NCI-H69 (cell line): ENCODE results near the gene KCNIP1.

ENCODE experiments used
- DNase-seq: peaks from one replicate; lab custom pipeline; 2025; lab: John Stamatoyannopoulos, UW

The KCNIP1 gene

DNA sequence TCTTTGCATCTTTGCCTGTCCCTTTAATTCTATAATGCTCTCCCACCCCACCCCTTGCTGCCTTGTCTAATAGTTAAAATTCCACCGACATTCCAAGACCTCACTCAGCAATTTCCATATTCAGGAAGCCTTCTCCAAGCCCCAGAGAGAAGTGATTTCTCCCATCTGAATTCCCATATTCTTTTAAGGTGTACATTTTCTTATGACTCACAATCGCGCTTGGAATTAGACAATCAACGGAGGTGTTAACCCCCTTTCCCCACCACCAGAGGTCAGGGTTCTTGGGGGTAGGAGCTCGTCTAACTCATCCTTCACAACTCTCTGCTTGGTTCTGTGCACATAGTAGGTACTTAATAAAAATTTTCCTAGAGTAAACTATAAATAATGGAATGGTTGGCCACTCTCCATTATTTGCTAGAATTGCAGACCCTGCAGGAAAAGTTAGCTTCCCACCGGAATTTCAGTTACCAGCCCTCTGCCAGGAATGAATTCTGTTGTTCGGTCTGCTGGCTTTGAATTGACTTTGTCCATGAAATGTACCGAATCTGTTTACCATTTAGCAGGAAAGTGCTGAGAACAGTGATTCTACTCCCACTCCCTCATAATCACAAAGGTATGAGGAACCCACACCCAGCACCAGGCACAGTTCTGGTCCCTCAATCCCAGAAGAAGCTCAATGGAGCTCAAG lies 5.0 kb downstream of the KCNIP1 start:
- no peak for DNase-seq

DNA sequence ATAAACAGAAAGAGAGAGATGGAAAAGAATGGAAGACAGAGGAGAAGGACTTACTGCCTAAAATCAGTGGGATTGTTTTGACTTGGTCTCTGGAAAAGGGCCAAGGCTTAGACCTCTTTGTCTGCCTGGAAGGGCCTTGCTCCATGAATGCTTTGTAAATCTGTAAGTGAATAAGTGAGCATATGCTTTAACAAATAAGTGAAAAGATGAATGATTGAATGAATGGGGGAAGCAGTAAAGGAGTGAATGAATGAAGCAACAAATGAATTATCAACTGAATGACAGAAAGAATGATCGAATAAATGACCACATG lies 5.5 kb downstream of the KCNIP1 start:
- DNase-seq: peak; percentile 11

DNA sequence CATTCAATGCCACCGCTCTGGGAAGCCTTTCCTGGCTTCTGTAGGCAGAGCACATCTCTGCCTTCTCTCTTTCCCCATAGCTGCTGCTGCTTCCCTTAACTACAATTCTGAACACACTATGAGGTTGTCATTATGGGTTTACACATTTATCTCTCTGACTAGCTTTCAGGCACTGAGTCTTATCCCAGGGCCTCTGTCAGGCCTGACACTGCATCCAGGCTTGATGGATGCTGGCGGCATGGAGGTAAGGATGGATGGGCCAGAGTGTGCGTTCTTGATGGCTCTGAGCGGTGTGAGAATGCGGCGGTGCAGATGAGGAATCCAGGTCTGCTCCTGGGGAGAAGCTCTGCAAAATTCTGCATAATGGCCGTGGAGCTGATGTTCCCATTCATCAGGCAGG lies 6.3 kb downstream of the KCNIP1 start:
- DNase-seq: no peak

DNA sequence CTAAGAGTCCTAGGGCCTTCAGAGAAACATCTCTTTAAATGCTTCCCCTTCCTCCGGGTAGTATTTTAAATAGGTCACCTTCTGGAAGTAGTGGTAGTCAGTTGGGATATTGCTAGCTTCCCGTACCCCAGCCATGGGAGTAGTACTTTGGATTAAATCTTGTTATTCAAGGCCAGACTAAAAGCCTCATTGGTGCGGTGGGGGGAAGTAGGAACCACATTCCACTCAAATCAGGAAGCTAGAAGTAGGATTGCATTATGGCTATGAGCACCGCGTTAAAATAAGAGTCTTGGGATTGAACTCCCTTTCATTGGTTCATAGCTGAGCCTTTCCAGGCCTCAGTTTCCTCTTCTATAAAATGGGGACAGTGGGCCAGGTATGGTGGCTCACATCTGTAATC lies 6.7 kb downstream of the KCNIP1 start:
- no peak for DNase-seq

DNA sequence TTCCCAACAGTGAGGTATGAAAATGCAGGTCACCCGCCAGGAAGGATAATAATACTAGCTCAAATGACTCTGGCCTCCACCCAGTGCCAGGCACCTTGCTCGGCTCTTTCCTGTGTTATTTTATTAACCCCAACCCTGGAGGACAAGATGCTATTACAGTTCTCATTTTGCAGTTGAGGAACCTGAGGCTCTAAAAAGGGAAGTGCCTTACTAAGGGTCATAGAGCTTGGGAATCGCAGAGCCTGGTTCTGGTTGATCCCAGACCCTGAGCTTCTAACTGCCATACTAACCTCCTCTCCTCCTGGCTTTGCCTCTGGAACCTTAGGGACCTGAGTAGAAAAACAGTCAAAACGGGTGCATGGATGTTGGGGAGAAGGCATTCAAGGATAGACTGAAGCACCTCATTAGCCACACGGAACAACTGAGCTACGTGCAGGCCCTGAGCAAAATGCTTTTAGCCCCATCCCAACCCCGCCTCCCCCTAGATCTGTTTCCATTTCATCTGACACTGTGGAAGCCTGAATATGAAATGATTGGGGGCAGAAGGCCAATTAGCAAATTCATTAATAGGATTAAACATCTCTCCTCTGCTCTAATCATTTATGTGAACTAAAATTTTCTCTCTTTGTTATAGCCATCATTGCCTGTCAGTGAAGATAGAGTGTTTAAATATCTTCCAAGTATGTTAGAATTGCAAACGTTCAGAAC lies 7.9 kb downstream of the KCNIP1 start:
- DNase-seq: no peak

DNA sequence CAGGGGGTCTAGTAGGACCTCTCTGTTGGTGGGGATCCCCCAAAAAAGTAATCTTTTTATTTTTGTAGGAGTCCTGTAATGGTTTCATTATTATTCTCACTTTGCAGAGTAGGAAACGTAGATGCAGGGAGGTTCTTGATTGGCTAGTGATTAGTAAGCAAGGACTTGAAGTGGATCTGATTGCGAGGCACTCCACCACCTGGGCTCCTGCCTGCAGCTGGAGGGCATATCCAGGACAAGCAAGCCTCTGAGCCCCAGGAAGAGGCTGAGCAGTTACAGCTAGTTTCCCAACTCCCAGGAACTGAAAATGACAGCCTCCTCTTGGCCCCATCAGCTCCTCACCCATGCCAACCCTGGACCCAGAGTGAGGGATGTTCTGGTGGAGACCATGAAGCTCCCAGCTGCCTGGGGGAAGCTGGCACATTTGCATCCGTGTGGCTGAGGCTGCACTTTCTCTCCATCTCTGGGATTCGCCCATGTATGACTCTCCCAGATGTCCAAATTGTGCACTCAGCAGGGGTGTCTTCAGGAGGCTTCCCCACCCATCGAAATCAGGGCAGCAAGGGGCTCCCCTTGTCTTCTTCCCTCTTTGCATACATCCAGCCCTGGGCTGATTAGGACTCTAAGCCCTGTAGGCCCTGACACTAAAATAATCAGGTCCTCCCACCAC lies 10.2 kb downstream of the KCNIP1 start:
- peak; percentile 49 for DNase-seq

DNA sequence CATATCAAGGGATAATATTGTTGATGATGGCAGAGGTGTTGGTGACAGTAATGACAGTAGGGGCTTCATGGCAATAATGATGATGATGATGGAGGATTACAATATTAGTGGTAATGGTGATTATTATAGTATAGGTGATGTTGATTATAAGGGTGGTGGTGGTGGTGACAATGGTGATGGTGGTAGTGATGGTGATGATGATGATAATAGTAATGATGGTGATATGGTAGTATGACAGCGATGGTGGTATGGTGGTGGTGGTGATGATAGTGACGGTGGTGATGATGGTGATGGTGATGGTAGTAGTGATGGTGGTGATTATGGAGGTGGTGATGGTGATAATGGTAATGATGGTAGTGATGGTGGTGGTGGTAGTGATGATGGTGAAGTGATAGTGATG lies 13.6 kb downstream of the KCNIP1 start:
- no peak for DNase-seq

DNA sequence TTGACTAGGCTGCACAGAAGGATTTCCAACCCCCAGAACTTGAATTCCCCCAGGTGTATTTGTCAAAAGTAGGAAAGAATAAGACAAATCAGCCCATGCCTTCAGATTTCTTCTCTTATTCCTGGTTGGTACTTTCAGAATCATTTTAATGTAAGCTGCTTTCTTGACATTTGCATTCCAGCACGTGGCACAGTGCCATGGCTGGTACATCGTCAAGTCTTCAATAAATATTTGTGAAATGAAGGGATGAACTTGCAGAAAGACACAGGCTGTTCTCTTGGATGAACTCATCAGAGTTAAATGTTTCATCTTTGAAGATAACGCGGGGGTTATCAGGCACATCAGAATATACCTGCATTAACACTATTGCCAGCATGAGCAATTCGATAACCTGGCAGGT lies 14.5 kb downstream of the KCNIP1 start:
- no peak for DNase-seq

DNA sequence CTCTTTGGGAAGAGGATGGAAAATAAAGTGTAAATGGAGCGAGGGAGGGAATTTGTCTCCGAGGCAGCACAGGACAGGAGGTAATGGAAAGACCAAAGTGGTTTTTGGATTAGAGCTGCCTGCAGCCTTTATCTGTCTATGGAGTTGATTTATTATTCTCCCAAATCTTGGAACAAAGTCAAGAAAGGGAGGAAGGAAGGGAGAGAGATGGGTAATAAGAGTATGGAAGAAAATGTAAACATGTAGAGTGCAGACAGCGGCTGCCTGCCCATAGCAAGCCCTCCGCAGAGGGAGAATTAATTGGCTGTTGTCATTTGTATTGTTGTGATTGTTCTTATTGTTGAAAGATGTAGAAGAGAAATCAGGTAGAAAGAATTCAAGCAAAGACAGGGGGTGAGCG lies 15.7 kb downstream of the KCNIP1 start:
- DNase-seq: peak; percentile 65

DNA sequence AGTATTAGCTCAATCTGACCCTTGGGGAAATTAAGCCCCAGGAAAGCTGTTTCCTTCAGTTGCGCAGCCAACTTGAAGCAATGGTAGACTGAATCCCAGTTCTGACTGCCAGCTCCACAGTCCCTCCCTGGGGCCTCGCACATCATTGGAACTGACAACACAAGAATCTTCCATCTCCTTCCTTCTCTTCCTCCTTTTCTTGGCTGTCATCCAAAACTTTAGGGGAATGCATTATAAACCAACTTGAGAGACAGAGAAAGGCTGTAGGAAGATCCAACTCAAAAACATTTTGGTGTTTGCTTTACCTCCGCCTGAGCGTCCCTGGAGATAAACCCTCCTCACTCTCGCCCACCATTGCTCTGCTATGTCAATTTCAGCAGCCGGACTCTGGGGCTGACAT lies 16.6 kb downstream of the KCNIP1 start:
- DNase-seq: peak; percentile 65

DNA sequence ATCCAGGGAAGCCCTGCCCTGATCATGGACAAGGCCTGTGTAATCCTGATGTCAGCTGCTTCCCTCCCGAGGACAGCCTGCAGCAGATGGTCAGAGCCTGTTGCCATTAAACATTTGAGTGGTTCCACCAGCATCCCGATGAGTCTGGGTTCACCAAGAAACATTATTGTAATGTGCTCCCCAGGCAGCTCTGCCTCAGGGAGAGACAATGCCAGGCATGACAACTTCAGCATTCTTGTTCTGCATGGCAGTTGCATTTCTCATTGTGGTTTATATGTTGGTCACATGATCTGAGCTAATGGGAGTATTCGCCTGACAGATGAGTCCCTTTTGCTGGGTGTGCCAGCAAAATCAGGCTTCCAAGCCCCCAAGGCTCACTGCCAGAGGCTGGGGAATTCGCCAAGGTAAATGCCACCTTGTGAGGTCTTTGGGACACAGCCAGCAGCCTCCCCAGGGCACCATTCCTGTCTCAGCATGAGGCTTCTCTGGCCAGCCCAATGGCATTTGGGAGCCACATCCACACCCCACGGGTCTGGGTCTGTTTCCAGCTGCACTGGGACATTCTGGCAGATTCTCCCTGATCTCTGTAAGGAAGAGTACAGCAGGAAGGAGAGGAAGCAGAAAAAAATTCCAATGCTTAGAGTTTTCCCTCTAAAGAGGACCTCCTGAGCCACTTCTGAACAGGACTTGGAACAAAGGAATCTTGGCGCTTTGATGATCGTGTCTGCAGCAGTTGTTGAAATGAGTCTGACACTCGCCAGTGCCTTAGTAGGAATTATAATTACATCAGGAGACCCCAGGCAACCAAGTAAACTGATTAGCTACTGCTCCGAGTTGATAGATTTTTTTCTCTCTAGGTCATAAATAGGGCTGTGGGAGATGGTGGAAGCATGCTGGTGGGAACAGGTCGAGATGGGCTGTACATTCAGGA lies 18.7 kb downstream of the KCNIP1 start:
- peak; percentile 96 for DNase-seq

DNA sequence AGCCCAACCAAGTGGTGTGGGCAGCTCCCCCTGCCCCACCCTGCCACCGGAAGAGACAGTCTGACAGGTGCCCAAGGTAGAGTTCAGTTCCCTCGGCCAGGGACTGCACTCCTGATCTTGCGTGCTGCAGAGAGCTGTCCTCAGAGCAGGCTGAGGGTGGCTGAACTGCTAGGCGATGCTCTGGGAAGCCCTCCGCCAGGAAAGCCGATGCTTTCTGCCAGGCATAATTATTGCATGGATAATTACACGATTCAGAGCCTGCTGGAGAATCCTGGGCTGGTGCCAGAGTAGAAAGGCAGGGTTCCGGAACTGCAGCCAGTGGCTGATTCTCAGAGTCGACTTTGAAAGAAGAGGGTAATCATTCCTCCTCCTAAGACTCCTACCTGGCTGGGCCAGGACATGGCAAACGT lies 19.3 kb downstream of the KCNIP1 start:
- peak; percentile 96 for DNase-seq

DNA sequence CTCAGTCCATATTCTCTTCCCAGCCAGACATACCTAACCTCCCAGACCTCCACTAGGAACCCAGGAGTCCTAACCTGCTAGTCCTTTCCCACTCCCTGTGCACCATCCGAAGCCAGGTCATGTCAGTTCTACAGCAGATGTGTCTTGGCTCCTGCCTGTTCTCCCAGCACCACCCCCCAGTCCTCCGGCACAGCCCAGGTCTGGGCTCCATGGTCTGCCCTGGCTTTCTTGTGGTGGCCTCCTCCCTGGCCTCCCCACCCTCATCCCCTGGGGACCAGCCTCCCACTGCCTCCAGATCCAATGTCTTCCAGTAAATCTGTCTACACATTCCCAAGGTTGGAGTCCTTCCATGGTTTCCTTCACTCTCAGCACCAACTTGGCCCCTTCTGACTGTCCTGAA lies 20.0 kb downstream of the KCNIP1 start:
- DNase-seq: no peak

DNA sequence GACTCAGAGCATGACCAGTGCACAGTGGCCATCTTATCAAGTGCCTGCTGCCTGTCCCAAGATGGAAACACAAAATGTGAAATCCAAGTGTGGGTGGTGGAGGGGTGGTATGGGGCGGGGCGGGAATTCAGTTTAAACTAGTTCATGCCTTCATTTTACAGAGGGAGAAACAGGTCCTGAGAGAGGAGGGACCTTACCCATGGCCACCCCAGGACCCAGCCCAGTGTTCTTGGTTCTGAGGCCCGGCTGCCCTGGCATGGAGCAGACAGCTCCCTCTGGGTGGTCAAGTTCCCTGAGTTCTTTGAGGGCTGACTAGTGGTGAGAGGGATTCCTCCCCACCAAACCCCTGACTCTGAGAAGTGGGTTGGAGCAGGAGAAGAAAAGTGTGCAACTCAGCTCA lies 20.8 kb downstream of the KCNIP1 start:
- no peak for DNase-seq

DNA sequence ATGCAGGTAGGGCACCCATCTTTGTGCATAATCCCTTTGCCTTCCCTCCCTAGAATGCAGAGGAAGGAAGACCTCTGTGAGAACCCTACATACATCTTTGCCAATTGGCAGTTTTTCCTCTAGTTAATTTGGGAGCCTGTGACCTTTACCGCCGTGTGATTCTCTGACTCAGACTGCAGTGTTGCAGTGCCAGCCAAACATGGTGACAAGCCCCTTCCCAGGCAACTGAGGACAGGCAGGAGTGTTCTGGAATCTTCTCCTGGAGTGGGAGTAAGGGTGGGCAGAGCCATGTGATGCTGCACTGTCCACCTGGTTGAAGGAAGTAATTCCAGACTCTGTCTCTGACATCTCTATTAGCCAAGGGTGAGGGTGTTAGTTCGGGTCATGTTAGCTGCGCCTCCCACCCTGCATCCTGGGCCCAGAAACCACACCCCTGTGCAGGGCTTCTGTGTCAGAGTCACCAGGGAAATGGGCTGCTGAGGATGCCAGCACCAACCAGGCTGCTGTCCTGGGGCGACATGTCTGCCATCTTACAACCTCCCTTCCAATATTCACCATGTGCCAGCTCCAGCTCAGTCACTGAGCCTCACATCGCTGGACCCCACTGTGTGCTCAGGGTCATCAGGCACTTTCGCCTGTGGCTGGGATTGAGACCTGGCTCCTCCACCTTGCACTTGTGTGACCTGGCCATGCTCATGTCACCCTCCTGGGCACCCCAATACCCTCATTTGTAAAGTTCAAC lies 21.8 kb downstream of the KCNIP1 start:
- DNase-seq: no peak

DNA sequence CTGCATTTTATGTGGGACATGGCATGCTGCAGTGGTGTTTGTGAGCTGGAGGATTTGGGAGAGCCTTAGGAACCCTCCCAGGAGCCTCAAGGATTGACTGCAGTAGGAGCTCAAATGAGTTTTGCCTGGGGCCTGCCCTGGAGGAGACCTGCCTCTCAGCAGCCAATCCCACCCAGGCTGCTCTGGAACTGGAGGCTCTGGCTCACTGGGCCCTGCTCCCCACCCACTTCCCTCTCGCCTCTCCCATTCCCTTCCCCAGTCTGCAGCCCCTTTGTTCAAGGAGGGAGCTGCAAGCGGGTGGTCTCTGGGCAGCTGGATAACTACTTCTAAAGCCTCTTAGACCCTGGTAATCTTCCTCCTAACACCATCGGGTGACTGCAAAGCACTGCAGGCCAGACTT lies 24.2 kb downstream of the KCNIP1 start:
- no peak for DNase-seq

DNA sequence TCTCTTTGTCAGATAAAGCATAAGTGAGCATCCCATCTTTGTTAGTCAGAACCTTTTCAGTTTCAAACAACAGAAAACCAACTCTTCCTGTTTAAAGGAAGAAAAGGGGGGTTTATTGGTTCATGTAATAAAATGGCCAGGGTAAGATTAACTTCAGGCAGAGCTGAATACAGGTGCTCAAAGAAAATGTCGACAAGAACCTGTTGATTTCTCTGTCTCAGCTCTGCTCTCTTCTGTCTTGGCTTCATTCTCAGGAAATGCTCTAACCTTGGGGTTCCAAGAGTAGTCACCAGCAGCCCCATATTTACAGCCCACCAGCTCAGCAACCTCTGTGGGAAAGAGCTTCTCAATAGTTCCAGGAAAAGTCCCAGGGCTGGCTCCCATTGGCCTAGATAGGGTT lies 25.2 kb downstream of the KCNIP1 start:
- DNase-seq: no peak

DNA sequence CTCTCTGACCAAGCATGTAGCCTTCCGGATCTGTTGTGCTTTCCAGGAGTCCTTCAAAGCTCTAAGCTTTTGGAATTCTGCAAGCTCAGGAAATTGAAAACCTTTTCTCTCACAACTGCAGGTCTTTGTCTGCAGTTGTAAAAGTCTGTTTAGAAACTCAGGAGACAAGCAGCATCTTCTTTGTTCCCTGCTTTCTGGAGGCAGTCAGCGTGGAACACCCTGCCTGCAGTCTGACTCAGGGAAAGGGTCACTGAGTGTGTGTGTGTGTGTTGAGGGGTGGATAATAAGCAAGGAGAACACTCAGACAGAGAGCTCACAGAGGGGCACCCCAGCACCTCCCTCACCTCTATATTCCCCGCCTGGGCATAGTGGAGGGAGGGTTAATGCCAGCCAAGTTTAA lies 29.1 kb downstream of the KCNIP1 start:
- no peak for DNase-seq

DNA sequence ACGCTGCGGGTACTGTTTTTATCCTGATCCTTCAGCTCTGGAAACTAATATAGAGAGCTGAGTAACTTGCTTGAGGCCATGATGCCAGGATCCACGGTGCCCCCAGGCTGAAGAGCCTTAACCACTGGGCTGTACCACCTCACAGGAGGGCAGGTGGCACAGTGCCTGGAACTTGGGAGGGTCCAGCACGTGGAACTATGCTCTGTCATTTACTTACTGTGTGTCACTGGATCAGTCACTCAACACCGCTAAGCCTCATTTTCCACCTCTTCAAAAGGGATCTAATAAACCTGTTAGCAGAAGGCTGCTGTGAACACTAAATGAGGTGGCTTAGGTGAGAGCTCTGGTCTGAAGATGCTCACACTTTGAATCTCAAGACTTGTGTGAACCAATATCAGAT lies 29.6 kb downstream of the KCNIP1 start:
- no peak for DNase-seq

DNA sequence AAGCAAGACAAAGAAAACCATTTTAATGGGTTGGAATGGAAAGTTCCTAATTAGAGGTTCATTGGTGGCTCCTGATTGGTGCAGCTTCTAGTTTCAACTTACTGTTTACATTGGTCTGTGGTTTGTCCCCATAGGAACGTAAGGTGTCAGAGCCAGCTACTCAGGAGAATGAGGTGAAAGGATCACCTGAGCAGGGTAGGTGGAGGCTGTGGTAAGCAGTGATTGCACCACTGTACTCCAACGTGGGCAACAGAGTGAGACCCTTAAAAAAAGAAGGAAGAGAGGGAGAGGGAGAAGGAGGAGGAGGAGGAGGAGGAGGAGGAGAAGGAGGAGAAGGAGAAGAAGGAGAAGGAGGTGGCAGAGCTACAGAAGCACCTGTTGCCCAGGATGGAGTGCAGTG lies 30.4 kb downstream of the KCNIP1 start:
- peak; percentile 74 for DNase-seq

DNA sequence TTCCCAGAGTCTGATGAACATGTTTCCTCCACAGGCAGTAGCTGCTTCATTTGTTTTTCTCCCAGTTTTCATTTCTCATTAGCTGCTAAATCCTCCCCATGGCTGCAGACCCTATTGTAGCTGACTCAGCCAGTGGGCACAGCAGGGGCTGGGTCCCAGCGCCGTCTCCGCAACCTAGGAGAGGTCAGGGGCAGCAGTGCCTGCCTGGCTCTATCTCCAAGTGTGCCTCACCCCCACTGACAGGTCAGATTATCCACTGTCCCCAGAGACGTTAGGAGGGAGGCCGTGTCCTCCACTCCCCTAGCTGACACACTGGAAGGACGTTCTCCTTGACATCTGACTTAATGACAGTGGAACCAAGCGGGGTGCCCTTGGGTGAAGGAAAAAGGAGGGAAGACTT lies 31.1 kb downstream of the KCNIP1 start:
- no peak for DNase-seq

DNA sequence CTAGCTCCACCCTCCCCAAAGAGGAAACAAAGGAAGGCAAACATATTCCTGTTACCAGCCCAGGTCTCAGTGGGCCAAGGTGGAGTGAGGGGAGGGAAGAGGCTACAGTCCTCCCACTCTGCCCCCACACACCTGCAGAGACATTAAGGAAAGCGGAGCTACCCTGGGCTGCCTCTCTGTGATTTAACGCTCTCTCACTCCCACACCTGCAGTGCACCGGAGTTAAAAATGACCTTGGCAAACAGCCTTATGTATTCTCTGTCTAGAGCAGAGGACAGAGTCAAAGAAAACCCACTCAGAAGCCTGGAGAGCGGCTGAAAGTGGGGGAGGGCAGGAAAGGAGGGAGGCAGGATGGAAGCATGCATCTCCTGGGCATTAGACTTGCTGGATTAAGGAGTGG lies 32.7 kb downstream of the KCNIP1 start:
- DNase-seq: peak; percentile 94
